SU-DHL-6 (cell line): ENCODE results near the gene DOCK10.

Experiments
- H2AFZ ChIP-seq: fragments of 200-600 bp; sonication (generic); 2 replicates; pipeline ENCODE4 v1.6.1; 2014; ENCODE audit warnings: low read depth, mild to moderate bottlenecking, moderate library complexity, mixed read lengths, antibody characterized with exemption, low read length; ENCODE audit not compliant: severe bottlenecking
- H3F3A ChIP-seq: fragments of 200-600 bp; shearing (Covaris generic); 2 replicates; pipeline ENCODE4 v1.6.0; 2016; ENCODE audit warnings: antibody characterized with exemption, mild to moderate bottlenecking; ENCODE audit not compliant: insufficient read depth
- H3K27ac ChIP-seq: fragments of 200-600 bp; sonication (generic); 2 replicates; pipeline ENCODE4 v1.5.1; 2016; ENCODE audit warnings: low read depth, mild to moderate bottlenecking, low read length, moderate library complexity, mixed read lengths
- H3K27me3 ChIP-seq: fragments of 200-600 bp; sonication (generic), shearing (Covaris generic); 2 replicates; pipeline ENCODE4 v1.6.0; 2014; ENCODE audit warnings: mild to moderate bottlenecking, low read length
- H3K36me3 ChIP-seq: fragments of 200-600 bp; sonication (generic); 2 replicates; pipeline ENCODE4 v1.6.1; 2014; ENCODE audit warnings: mild to moderate bottlenecking, low read length, mixed read lengths
- H3K4me2 ChIP-seq: fragments of 300-600, 200-600 bp; shearing (Covaris generic), sonication (generic); 2 replicates; pipeline ENCODE4 v1.6.0; 2014; ENCODE audit warnings: low read length, low read depth, mild to moderate bottlenecking; ENCODE audit not compliant: poor library complexity, severe bottlenecking
- H3K4me3 ChIP-seq: fragments of 200-600 bp; sonication (generic); 2 replicates; pipeline ENCODE4 v1.5.1; 2014; ENCODE audit warnings: antibody characterized with exemption, low read length, mild to moderate bottlenecking, mixed read lengths; ENCODE audit not compliant: insufficient read depth, poor library complexity, severe bottlenecking
- H3K79me2 ChIP-seq: fragments of 200-600 bp; sonication (generic); 2 replicates; pipeline ENCODE4 v1.6.1; 2014; ENCODE audit warnings: mild to moderate bottlenecking, low read length, moderate library complexity; ENCODE audit not compliant: insufficient read depth
- H3K9ac ChIP-seq: fragments of 200-600 bp; sonication (generic); 2 replicates; pipeline ENCODE4 v1.7.0; 2014; ENCODE audit warnings: mild to moderate bottlenecking, low read length
- H3K9me2 ChIP-seq: fragments of 200-600 bp; sonication (generic); replicated peaks from 2 replicates; pipeline ENCODE4 v1.6.1; 2014; ENCODE audit warnings: low read length; ENCODE audit not compliant: insufficient read depth
- H3K9me3 ChIP-seq: fragments of 200-600 bp; sonication (generic); 2 replicates; pipeline ENCODE4 v1.6.1; 2014; ENCODE audit warnings: low read length, mixed read lengths; ENCODE audit not compliant: insufficient read depth
- H4K20me1 ChIP-seq: fragments of 200-600 bp; sonication (generic); 2 replicates; pipeline ENCODE4 v1.6.1; 2014; ENCODE audit warnings: low read depth, mild to moderate bottlenecking, antibody characterized with exemption, low read length, moderate library complexity, mixed read lengths
- CTCF ChIP-seq: fragments of 200-600 bp; sonication (generic); IDR thresholded peaks from one replicate; pipeline ENCODE4 v1.5.1; 2017; ENCODE audit warnings: antibody characterized with exemption, mild to moderate bottlenecking, low read length, moderate library complexity; ENCODE audit not compliant: insufficient read depth, poor library complexity, severe bottlenecking
- EZH2phosphoT487 ChIP-seq: fragments of 200-600 bp; sonication (generic), shearing (Covaris generic); conservative IDR thresholded peaks from 2 replicates; pipeline ENCODE4 v1.6.1; 2018; ENCODE audit warnings: mild to moderate bottlenecking, antibody characterized with exemption, low read length, moderate library complexity, mixed read lengths

The DOCK10 gene

GRCh38 chr2:224925810-224926100, 116.5 kb downstream of the DOCK10 start:
- Histone ChIP-seq H3K9ac (no peak overlapping the region), H3K27ac (no peak overlapping the region), H3K4me3 (no peak overlapping the region)

GRCh38 chr2:224925061-224925809, 117.0 kb downstream of the DOCK10 start:
- H3K9ac ChIP-seq, result no peak overlapping the region

More at GRCh38 chr2:224925810-224926100, 116.5 kb downstream of the DOCK10 start:
- H3K9me2 ChIP-seq, result no peaks in the 10 kb centered on the region
- H3K4me2 ChIP-seq, result no peak overlapping the region
- H3K36me3 ChIP-seq, result no peaks in the 10 kb centered on the region
- no peaks in the 10 kb centered on the region for H3K9me3 ChIP-seq
- TF ChIP-seq EZH2phosphoT487 (no peak), CTCF (no peak)
- H4K20me1 ChIP-seq, result no peaks in the 10 kb centered on the region
- H3K27me3 ChIP-seq, result no peaks in the 10 kb centered on the region
- H3F3A ChIP-seq, result no peaks in the 10 kb centered on the region
- no peak overlapping the region for H2AFZ ChIP-seq
- H3K79me2 ChIP-seq, result no peaks in the 10 kb centered on the region

GRCh38 chr2:224924631-224925030, 117.6 kb downstream of the DOCK10 start:
- Histone ChIP-seq H3K27me3 (no peaks in the 10 kb centered on the region), H3K9ac (no peak overlapping the region), H4K20me1 (no peaks in the 10 kb centered on the region), H2AFZ (no peak overlapping the region), H3K4me2 (no peak overlapping the region), H3K27ac (no peak overlapping the region), H3K36me3 (no peaks in the 10 kb centered on the region), H3K9me3 (no peaks in the 10 kb centered on the region), H3K79me2 (no peaks in the 10 kb centered on the region), H3K9me2 (no peaks in the 10 kb centered on the region), H3K4me3 (no peak overlapping the region), H3F3A (no peaks in the 10 kb centered on the region)
- TF ChIP-seq EZH2phosphoT487, result no peak
- no peak for TF ChIP-seq CTCF

More at GRCh38 chr2:224925061-224925809, 117.0 kb downstream of the DOCK10 start:
- Histone ChIP-seq H3K4me2 (no peak overlapping the region), H3K27ac (no peak overlapping the region), H3K79me2 (no peaks in the 10 kb centered on the region), H2AFZ (no peak overlapping the region), H3K9me3 (no peaks in the 10 kb centered on the region), H3K4me3 (no peak overlapping the region), H3K36me3 (no peaks in the 10 kb centered on the region), H3F3A (no peaks in the 10 kb centered on the region), H4K20me1 (no peaks in the 10 kb centered on the region), H3K27me3 (no peaks in the 10 kb centered on the region), H3K9me2 (no peaks in the 10 kb centered on the region)
- TF ChIP-seq CTCF (no peak), EZH2phosphoT487 (no peak)
